GM21737 (cell line): Measurements from ENCODE around the gene D2HGDH.
"Not testable (repeated sequence)": the region's sequence is repeated elsewhere in the genome, so short reads cannot be mapped to it uniquely, and the experiment has no call there.

Source experiments
- ATAC-seq: cut with Tn5 transposase; IDR thresholded peaks from one replicate; pipeline ENCODE4 v1.9.1; 2021; ENCODE audit warnings: mild to moderate bottlenecking, moderate library complexity; ENCODE audit not compliant: unreplicated experiment

Gene D2HGDH

GRCh38 chr2:241791385-241791784 is 57.0 kb downstream of the D2HGDH start:
- not testable (repeated sequence) for ATAC-seq

DNA sequence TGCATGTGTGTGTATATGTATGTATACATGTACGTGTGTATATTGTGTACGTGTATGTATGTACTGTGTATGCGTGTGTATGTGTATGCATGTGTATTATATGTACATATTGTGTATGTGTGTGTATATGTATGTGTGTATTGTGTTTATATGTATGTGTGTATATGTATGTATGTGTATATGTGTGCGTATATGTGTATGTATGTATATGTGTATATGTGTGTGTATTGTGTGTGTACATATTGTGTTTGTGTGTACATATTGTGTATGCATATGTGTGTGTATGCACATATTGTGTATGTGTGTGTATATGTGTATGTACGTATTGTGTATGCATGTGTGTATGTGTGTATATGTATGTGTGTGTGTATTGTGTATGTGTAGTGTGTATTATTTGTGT is 59.0 kb downstream of the D2HGDH start:
- ATAC-seq, result no peak

DNA sequence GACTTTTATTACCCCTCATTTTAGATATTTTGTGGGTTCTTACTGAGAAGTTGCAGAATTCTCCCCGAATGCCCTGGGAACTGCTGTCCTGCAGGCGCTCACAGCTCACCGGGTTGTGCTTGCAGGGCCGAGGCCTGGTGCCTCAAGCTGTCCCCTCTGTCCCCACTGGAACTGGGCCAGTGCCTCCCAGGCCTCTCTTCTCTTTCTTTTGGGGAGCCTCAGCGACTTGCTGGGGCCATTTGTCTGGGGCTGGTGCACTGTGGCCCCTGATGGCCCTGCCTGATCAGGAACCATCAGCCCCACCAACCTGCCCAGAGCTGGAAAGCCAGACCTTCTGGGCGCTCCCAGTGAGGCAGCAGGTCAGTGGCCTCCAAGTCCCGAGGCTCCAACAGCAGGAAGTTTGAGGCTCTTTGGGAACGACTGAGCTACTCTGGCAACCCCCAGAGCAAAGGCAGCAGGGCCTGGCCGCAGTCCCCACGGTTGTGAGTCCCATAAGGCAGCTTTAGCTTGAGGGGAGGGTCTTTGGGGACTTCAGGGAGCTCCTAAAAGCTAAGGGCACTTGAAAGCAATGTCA is 59.9 kb downstream of the D2HGDH start:
- no peak for ATAC-seq

DNA sequence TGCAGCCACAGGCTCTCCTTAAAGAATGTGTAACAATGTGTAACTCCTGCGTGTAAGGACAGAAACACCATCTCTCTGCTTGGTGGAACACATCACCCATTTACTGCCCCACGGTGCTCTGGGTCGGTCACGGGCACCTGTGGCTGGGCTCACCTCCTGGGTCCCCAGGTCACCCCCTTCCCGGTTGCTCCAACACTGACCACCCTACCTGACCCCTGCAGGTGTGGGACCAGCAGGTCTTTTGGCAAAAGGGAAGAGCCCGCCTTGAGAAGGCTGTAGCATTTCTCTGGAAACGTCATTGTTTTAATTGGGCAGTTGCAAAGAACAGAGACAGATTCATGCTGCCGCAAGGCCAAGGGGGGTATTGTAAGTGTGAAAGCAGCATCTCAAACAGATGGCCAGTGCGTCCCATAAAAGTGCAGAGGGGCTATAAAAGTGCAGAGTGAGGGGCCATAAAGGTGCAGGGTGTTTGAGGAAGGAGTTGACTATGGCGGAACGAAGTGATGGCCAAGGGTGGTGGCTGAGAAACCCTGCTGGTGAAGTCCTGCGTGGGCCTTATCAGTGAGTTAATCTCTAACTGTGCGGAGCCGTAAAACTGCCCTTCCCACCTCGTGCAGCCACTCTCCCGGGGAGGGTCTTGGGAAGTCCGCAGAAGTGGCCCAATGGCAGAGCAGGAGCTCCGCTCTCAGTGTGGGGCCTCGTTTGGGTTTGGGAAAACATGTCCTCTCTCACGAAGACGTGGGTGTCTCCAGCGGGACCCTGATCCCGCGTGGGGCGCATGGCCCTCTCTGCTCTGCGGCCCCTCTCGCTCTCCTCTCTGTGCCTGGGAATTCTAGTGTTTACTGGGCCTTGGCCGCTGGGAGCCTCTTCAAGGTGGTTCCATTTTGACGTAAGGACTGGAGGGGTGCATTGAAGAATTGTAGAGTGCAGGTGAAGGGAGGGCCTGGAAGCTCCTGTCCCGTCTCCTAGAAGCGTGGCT is 60.9 kb downstream of the D2HGDH start:
- no peak for ATAC-seq

DNA sequence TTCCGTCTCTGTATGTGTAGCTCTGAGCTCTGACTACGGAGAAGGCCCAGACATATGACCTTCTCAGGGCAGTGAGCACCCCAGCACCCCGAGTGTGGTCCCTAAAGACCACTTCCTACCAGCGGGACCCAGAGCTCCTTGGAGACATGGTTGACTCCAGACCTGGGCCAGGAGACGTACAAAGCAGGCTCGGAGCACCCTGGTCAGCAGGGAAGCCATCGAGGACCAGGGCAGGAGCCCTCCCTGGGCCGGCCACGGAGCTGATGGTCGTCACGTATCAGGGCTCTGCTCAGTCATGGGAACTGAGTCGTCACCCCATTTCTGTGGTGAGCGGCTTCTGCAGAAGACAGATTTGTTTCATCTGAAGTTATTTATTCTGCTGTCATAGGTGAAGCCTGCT is 61.8 kb downstream of the D2HGDH start:
- ATAC-seq, result no peak

- no peak for ATAC-seq
Observed at GRCh38 chr2:241796610-241797138, 62.2 kb downstream of the D2HGDH start.

GRCh38 chr2:241797441-241798080 is 63.1 kb downstream of the D2HGDH start:
- no peak for ATAC-seq

DNA sequence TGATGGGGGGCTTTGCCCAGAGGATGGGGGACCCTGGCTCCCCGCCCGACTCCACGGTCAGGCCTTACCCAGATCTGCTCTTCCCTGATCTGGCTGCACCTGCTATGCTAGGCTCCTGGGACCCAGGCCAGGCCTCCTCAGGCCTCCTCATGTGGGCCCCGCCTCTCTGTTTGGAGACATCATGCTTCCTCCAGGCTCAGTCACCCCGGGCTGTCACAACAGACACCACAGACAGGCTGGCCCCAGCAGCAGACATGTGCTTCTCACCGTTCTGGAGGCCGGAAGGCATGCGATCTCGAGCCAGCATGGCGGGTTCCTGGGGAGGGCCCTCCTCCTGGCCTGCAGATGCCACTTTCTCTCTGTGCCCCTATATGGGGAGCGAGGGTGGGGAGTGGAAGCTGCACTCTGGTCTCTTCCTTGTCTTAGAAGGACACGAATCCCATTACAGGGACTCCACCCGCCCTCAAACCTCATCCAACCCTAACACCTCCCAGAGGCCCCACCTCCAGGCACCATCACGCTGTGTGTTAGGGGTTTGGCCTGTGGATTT is 63.7 kb downstream of the D2HGDH start:
- no peak for ATAC-seq

DNA sequence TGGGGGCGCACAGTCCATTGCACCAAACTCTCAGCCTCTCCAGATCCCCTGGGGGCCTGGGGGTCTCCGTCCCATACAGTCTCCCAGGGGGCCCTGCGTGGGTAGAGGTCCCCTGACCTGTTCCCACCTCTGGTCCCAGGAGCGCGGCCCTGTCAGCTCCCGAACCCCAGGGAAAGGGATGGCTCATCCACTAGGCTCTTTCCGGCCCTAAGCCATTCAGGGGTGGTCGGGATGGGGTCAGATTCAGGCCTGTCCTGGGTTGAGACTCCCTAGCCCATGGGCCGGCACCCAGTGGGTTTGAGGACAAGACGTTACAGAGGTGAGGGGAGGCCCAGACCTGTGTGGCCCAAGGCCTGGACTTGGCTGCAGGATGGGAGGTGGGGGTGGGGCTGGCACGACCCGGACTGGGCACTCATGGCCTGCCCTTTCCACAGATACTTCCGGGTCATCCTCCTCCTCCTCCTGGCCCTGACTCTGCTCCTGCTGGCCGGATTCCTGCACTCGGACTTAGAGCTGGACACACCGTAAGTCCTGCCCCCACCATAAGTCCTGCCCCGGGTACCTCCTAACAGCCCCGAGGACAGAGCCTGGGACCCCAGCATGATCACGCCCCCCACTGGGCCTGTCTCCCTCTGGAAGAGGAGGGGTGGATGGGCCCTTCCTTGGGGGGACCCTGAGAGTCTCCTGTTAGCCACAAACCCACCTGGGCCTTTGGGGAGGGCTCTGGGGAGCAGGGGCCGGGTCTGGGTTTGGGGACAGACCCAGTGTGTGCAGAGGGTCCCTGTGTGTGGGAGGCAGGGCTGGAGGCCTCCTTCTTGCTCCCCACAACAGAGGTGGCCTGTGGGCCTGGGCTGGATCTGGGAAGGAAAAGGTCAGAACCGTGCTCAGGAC is 64.4 kb downstream of the D2HGDH start:
- no peak for ATAC-seq

DNA sequence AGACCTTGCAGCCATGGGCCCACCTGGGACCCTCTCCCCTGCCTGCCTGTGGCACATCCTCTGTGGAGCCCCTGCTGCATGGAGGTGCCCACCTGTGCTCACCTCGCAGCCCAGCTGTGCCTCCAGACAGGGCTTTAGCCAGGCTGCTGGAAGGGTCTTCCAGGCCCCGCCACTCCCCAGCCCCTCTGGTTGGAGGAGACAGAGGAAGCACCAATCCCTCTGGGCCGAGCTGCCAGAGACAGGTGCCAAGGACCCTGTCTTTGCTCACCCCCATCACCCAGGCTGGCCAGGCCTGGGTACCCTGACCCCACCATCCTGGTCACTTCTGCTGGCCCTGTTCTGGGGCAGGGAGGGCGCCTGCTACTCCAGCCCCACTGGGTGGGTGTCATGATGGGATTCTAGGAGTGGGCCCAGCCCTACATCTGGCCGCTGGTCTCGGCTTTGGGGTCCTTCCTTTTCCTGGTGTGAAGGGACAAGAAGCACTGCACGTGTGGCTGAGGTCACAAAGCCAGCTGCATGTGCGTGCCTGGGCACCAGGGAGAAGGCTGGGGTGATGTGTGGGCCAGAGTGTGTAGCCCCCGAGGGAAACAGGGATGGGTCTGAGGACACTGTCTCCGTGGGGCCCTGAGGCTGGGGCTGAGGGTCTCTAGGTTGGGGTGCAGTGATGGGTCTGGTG is 65.2 kb downstream of the D2HGDH start:
- ATAC-seq, result no peak

DNA sequence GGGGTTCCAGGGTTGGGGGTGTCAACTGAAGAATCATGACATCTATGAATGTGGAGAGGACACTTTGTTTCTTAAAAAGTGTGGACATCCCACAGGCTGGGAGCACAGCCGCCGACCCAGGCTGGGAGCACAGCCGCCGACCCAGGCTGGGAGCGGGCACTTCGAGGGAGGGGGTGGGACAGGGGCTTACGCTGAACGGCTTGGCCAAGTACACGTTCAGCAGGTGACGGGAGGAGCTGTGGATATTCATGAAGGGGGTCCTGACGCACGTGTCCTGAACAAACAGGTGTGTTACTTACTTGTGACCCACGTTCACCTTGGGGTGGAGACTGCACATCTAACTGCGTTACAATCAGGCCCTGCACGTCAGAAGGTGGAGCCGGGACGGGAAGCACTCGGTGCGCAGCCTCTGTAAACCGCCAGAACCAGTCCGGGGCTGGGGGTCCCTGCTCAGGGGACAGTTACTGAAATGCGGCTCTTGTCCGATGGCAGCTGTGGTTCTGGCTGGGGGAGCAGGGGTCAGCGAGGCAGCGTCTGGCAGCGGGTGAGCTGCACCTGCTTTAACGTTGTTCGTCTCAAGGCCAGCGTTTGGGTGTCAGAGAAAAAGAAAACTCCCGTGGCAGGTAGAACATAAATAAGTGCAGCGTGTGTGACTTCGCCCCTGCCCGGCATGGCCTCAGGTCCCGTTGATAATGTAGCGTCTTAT is 65.9 kb downstream of the D2HGDH start:
- ATAC-seq, result not testable (repeated sequence)

- no peak for ATAC-seq
Observed at GRCh38 chr2:241801611-241802420, 67.4 kb downstream of the D2HGDH start.

GRCh38 chr2:241802421-241803318 is 68.2 kb downstream of the D2HGDH start:
- no peak for ATAC-seq

DNA sequence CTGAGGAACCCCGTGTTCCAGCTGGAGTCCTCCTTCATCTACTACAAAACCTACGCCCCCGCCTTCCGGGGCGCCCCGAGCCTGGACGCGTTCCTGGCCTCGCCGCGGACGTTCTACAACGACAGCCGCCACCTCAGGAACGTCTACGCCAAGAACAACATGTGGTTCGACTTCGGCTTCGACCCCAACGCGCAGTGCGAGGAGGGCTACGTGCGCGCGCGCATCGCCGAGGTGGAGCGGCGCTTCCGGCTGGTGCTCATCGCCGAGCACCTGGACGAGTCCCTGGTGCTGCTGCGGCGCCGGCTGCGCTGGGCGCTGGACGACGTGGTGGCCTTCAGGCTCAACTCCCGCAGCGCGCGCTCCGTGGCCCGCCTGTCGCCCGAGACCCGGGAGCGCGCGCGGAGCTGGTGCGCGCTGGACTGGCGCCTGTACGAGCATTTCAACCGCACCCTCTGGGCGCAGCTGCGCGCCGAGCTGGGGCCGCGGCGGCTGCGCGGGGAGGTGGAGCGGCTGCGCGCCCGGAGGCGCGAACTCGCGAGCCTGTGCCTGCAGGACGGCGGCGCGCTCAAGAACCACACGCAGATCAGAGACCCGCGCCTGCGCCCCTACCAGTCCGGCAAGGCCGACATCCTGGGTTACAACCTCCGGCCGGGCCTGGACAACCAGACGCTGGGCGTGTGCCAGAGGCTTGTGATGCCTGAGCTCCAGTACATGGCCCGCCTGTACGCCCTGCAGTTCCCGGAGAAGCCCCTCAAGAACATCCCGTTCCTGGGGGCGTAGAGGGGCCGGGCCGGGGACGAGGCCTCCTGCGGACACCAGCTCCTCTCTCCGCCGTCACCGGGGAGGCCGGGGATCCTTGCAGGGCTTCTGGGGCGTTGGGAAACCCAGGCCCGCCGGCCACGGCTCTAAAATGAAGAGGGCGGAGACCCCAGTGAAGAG is 69.2 kb downstream of the D2HGDH start:
- ATAC-seq, result peak; percentile 47

DNA sequence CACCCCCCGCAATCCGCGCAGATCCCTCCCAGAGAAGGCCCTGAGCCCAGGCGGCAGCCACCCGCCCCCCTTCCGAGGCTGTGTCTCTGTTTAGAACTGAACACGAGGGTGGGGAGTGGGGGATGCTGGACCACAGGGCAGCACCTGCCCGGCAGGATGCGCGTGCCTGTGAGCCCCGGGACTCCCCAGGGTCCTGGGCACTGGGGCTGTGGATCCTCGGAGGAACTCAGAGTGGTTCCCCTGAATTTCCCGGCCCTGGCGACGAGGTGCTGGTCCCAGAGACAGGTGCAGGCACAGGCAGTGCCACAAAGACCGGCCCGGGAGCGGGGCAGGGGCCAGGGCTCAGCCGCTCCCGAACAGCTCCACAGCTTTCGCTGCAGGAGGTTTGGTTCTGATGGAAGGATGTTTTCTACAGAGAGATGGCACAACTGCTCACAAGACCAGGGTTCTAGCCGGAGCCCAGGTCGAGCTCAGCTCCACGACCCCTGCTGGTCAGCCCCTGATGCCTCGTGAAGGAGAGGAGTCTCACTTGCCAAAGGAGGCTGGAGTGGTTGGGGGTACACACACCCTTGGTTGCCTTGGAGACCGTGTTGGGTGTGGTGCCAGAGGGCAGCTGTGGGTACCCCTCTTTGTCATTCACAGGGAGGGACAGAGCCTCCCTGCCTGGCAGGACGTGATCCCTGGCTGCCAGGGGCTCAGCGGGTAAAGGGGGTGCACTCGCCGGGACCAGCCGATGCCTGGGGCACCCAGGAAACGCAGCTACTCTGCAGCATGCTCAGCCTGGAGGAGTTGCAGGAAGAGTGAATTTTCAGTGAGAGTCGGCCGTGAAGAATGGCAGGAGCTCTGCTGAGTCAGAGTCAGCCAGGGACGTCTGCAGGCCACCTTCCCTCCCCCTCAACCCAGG is 70.1 kb downstream of the D2HGDH start:
- ATAC-seq, result peak; percentile 23
